Thoracic aorta (tissue), 2 donors: ENCODE results near the gene HSD17B12. TPM values are rescaled to one million over a fixed set of nuclear protein-coding genes. Genes with fewer than 3 reads are reported as not detected.
"Not testable (repeated sequence)": the region's sequence is repeated elsewhere in the genome, so short reads cannot be mapped to it uniquely, and the experiment has no call there.

Experiments used
- ATAC-seq: fragments of 150-250 bp; one replicate; pipeline ENCODE4 v1.8.0; 2017; ENCODE audit warnings: low read depth; ENCODE audit not compliant: insufficient number of reproducible peaks, low FRiP score
- DNase-seq: peaks from one replicate; pipeline ENCODE4 v3.0.0-alpha.2; 2020; ENCODE audit warnings: low spot score
- H3K27ac ChIP-seq, 2 donors: fragments of 200-600 bp; sonication (generic); 1 replicate in 1 of 2; 2 replicates in 1 of 2; pipeline ENCODE4 v1.5.1; 2016; ENCODE audit warnings: mild to moderate bottlenecking in 2 of 2, moderate library complexity in 2 of 2
- H3K27me3 ChIP-seq: fragments of 200-600 bp; sonication (generic); replicated peaks from 2 replicates; pipeline ENCODE4 v1.6.0; 2016; ENCODE audit warnings: mild to moderate bottlenecking; ENCODE audit not compliant: insufficient read depth
- H3K36me3 ChIP-seq: fragments of 200-600 bp; sonication (generic); one replicate; pipeline ENCODE4 v1.5.1; 2016
- H3K4me1 ChIP-seq, 2 donors: fragments of 200-600 bp; sonication (generic); 1 replicate in 1 of 2; 2 replicates in 1 of 2; pipeline versions ENCODE4 v1.5.1 to v1.6.0; 2016; ENCODE audit warnings: low read depth in 2 of 2, mild to moderate bottlenecking in 1 of 2; ENCODE audit not compliant: control insufficient read depth in 1 of 2
- H3K4me3 ChIP-seq: fragments of 200-600 bp; sonication (generic); 2 replicates; pipeline ENCODE4 v1.5.1; 2016; ENCODE audit warnings: mild to moderate bottlenecking
- H3K9me3 ChIP-seq: fragments of 200-600 bp; sonication (generic); 2 replicates; pipeline ENCODE4 v1.5.1; 2016
- total RNA-seq, 2 donors: library from RNA; depleted of rRNA; stranded (reverse); fragments of >200 nt; gene quantifications; one replicate each; pipeline versions ENCODE4 v1.1.0 to v1.2.3, GENCODE V29; 2016
- TF ChIP-seq, protein P1 (sequence below): fragments of 200-600 bp; sonication (generic); IDR thresholded peaks from one replicate; pipeline ENCODE4 v1.5.1; 2019; ENCODE audit warnings: antibody characterized with exemption

The HSD17B12 gene
- total RNA-seq, 2 donors from 2014 or later, result 91.7 to 97.4 TPM

DNA sequence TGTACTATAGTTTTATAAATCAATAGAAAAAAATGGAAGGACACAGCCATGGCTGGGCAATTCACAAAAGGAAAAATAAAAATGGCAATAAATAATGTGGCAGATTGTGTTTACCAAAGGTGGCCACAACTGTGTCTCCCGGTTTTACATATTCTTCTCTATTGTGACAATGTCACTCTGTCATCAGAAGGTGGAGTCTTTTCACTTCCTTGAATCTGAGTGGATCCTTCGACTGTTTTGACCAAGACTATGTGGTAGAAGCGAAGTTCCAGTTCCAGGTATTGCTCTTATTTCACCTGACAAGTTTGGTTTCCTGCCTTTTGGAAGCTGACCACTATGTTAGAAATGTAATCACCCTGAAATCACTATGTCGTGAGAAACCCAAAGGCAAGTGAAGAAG lies 31.0 kb upstream of the HSD17B12 start:
- ATAC-seq (no peak), DNase-seq (no peak)
- H3K36me3 ChIP-seq, result peaks cover 4% of the 10 kb centered on the region
- no peak overlapping the region for H3K4me3 ChIP-seq
- H3K4me1 ChIP-seq, result peaks cover 0 to 7% of the 10 kb centered on the region in 2 donors
- H3K9me3 ChIP-seq, result no peaks in the 10 kb centered on the region
- TF ChIP-seq, protein P1, sequence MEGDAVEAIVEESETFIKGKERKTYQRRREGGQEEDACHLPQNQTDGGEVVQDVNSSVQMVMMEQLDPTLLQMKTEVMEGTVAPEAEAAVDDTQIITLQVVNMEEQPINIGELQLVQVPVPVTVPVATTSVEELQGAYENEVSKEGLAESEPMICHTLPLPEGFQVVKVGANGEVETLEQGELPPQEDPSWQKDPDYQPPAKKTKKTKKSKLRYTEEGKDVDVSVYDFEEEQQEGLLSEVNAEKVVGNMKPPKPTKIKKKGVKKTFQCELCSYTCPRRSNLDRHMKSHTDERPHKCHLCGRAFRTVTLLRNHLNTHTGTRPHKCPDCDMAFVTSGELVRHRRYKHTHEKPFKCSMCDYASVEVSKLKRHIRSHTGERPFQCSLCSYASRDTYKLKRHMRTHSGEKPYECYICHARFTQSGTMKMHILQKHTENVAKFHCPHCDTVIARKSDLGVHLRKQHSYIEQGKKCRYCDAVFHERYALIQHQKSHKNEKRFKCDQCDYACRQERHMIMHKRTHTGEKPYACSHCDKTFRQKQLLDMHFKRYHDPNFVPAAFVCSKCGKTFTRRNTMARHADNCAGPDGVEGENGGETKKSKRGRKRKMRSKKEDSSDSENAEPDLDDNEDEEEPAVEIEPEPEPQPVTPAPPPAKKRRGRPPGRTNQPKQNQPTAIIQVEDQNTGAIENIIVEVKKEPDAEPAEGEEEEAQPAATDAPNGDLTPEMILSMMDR, result no peak
- H3K27ac ChIP-seq, result no peak overlapping the region
- no peaks in the 10 kb centered on the region for H3K27me3 ChIP-seq

DNA sequence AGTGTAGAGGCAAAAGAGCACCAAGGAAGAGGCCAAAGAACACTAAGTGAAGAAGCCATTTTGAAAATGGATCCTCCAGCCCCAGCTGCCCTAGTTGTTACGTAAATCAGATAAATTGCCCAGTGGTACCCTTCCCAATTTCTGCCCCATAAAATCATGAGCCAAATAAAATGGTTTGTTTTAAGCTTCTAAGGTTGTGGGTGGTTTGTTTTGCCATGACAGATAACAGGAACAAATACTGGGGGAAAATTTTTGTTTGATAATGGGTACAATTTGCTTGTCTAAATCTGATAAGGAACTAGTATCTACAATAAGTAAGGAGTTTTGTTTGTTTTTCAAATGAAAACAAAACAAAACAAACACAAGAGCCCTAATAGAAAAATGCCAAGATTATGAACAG lies 30.6 kb upstream of the HSD17B12 start:
- DNase-seq (no peak), ATAC-seq (no peak)
- no peaks in the 10 kb centered on the region for H3K27me3 ChIP-seq
- peaks cover 0 to 3% of the 10 kb centered on the region in 2 donors for H3K4me1 ChIP-seq
- H3K4me3 ChIP-seq, result no peak overlapping the region
- H3K36me3 ChIP-seq, result peaks cover 4% of the 10 kb centered on the region
- TF ChIP-seq, protein P1, result no peak
- no peaks in the 10 kb centered on the region for H3K9me3 ChIP-seq
- no peak overlapping the region for H3K27ac ChIP-seq

DNA sequence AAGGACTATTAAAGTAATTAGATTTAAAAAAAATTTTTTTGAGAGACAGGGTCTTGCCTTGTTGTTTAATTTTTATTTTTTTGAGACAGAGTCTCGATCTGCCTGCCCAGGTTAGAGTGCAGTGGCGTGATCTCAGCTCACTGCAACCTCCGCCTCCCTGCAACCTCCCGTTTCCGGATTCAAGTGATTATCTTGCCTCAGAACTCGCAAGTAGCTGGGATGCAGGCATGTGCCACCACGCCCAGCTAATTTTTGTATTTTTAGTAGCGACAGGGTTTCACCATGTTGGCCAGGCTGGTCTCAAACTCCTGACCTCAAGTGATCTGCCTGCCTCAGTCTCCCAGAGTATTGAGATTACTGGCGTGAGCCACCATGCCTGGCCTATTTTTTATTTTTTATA lies 17.5 kb upstream of the HSD17B12 start:
- H3K4me3 ChIP-seq, H3K27ac ChIP-seq, H3K4me1 ChIP-seq, ATAC-seq, H3K9me3 ChIP-seq, H3K36me3 ChIP-seq, H3K27me3 ChIP-seq, DNase-seq: not testable (repeated sequence)

DNA sequence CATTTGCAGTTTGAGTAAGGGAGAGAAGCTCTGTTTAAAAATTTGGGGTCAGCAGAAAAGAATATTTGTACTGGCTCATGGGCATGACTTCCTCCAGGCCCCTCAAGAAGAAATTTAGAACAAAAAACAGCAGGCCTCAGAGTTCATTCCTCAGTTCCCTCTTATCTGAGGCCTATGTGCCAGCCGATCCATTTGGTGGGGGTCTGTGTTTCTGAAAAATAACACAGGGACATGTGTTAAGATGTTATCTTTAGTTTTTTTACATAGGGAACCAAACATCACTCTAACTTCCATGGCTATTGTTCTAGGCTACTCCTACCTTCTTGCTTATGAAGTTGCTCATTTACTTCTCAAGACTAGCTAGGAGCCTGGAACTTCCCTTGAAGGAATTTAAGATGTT lies 16.2 kb upstream of the HSD17B12 start:
- H3K9me3 ChIP-seq, result no peaks in the 10 kb centered on the region
- ATAC-seq (no peak), DNase-seq (no peak)
- H3K4me3 ChIP-seq, result no peak overlapping the region
- H3K4me1 ChIP-seq, result no peaks in the 10 kb centered on the region
- TF ChIP-seq, protein P1, result no peak
- H3K27ac ChIP-seq, result no peak overlapping the region
- H3K36me3 ChIP-seq, result no peaks in the 10 kb centered on the region
- H3K27me3 ChIP-seq, result no peaks in the 10 kb centered on the region

DNA sequence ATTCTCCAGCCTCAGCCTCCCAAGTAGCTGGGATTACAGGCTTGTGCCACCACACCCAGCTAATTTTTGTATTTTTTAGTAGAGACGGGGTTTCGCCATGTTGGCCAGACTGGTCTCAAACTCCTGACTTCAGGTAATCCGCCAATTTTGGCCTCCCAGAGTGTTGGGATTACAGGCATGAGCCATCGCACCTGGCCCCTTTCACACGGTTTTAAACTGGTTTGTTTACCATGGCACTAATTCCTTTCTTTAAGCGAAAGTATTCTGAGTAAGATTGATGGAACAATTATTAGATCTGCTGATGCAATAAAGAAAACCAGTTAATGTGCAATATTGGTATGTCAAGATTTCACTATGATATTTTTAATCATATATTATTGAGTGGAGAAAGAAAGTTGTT lies 9.3 kb upstream of the HSD17B12 start:
- DNase-seq, H3K27me3 ChIP-seq, H3K27ac ChIP-seq, H3K4me3 ChIP-seq, H3K4me1 ChIP-seq, H3K36me3 ChIP-seq, H3K9me3 ChIP-seq, ATAC-seq: not testable (repeated sequence)

DNA sequence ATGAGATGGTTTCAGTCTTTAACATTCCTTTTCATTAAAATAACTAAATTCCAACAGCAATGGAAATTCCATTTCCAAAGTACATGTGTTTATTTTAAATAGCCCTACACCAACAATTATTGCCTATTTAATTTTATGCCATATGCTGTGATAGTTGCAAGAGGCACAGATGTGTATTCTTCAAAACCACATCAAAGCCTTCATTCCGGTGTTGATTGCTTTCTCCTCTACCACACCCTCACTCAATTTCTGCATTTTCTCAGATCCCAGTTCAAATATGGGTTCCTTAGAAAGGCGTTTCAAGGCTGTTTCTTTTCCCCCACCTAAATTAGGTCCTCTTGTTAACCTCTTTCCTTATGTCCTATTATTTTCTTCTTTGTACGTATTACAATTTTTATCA lies 6.0 kb upstream of the HSD17B12 start:
- no peak overlapping the region for H3K27ac ChIP-seq
- no peaks in the 10 kb centered on the region for H3K36me3 ChIP-seq
- H3K9me3 ChIP-seq, result no peaks in the 10 kb centered on the region
- no peak for DNase-seq
- ATAC-seq, result no peak
- H3K4me3 ChIP-seq, result no peak overlapping the region
- H3K27me3 ChIP-seq, result no peaks in the 10 kb centered on the region
- peaks cover 0 to 2% of the 10 kb centered on the region in 2 donors for H3K4me1 ChIP-seq
- TF ChIP-seq, protein P1, result no peak
